Epithelial cell of esophagus (primary cell): ENCODE data around the gene WDR75.

Experiments used
- DNase-seq: peaks from one replicate; pipeline ENCODE4 v3.0.0; 2010; ENCODE audit warnings: low read depth
- H3K4me3 ChIP-seq: 2 replicates; pipeline ENCODE4 v1.5.1; 2011; ENCODE audit warnings: mild to moderate bottlenecking, low read length, control low read depth
- TF ChIP-seq, protein P1 (sequence below): IDR thresholded peaks from 2 replicates; pipeline ENCODE4 v1.5.1; 2011; ENCODE audit warnings: low read depth, mild to moderate bottlenecking, low read length, control low read depth, inconsistent platforms; ENCODE audit not compliant: insufficient read depth; ENCODE audit errors: missing control alignments

WDR75 gene

DNA sequence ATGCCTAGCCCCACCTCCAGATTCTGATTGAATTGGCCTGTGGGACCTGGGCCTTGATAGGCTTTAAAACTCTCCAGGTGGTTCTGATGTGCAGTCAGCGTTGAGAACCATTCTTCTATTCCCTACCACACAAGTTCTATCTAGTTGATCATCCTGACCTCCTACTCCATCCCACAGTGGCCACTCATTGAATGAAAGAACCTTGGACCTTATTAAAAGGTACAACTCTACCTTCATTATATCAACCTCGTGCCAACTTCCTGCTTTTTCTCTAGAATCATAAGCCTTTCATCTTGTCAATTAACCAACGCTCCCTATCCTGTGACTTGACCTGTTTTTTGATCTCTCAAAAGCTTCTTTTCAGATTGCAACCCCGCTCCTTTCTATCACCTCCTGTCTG lies 83.5 kb downstream of the WDR75 start:
- TF ChIP-seq, protein P1, sequence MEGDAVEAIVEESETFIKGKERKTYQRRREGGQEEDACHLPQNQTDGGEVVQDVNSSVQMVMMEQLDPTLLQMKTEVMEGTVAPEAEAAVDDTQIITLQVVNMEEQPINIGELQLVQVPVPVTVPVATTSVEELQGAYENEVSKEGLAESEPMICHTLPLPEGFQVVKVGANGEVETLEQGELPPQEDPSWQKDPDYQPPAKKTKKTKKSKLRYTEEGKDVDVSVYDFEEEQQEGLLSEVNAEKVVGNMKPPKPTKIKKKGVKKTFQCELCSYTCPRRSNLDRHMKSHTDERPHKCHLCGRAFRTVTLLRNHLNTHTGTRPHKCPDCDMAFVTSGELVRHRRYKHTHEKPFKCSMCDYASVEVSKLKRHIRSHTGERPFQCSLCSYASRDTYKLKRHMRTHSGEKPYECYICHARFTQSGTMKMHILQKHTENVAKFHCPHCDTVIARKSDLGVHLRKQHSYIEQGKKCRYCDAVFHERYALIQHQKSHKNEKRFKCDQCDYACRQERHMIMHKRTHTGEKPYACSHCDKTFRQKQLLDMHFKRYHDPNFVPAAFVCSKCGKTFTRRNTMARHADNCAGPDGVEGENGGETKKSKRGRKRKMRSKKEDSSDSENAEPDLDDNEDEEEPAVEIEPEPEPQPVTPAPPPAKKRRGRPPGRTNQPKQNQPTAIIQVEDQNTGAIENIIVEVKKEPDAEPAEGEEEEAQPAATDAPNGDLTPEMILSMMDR, result no peak

More for the DNA sequence above, 83.5 kb downstream of the WDR75 start:
- no peak for DNase-seq
- H3K4me3 ChIP-seq, result no peak overlapping the region
